SJCRH30 (cell line): Measurements from ENCODE around the gene GLIS2. TPM values are rescaled to one million over a fixed set of nuclear protein-coding genes. Genes with fewer than 3 reads are reported as not detected.

Experiments used
- DNase-seq, 2 experiments: peaks; one replicate each; pipeline ENCODE4 v3.0.0-alpha.2; 2015 to 2020
- H3K27ac ChIP-seq: fragments of 250-450 bp; sonication (Bioruptor Pico); 2 replicates; pipeline ENCODE4 v1.5.1; 2020; ENCODE audit warnings: mild to moderate bottlenecking, moderate library complexity
- H3K27me3 ChIP-seq: fragments of 250-450 bp; sonication (Bioruptor Pico); 2 replicates; pipeline ENCODE4 v1.5.1; 2020; ENCODE audit warnings: mild to moderate bottlenecking, moderate library complexity
- H3K36me3 ChIP-seq: fragments of 250-450 bp; sonication (Bioruptor Pico); 2 replicates; pipeline ENCODE4 v1.5.1; 2020; ENCODE audit warnings: mild to moderate bottlenecking, moderate library complexity
- H3K4me1 ChIP-seq: fragments of 250-450 bp; sonication (Bioruptor Pico); 2 replicates; pipeline ENCODE4 v1.5.1; 2020; ENCODE audit warnings: mild to moderate bottlenecking, moderate library complexity
- H3K4me3 ChIP-seq: fragments of 250-450 bp; sonication (Bioruptor Pico); 2 replicates; pipeline ENCODE4 v1.5.1; 2020; ENCODE audit warnings: mild to moderate bottlenecking, moderate library complexity
- H3K9me3 ChIP-seq: fragments of 250-450 bp; sonication (Bioruptor Pico); replicated peaks from 2 replicates; pipeline ENCODE4 v1.5.1; 2020; ENCODE audit warnings: mild to moderate bottlenecking, moderate library complexity
- total RNA-seq: library from RNA; depleted of rRNA; stranded (reverse); fragments of >200 nt; shearing (Covaris generic); gene quantifications from 2 replicates; pipeline ENCODE4 v1.2.3, GENCODE V29; 2014

GLIS2 gene
- total RNA-seq, 1 experiment from 2014 or later: 1.6 TPM

DNA sequence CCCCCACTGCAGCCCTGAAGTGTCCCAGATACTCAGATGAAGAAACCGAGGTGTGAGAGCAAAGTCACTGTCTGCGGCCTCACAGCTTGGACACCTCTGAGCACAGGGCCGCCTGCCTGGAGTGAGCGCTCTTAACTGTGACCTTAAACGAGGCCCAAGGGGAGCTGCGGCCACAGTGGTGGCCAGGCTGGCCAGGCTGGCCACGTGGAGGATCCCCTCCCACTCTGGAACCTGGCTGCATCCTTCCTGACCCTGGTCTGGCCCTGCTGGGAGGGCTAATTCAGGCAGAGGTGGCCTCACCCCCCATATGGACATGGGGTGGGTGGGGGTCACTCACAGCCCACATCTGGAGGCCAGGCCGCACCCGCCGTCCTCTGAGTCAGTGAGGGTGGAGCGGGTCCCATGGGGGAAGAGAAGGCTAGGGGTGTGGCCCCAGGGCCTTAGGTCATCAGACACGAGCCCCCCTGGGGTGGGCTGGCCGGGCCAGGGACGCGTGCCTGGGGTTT lies 62.3 kb downstream of the GLIS2 start:
- no peak overlapping the region for H3K27ac ChIP-seq
- H3K4me3 ChIP-seq: no peak overlapping the region
- H3K36me3 ChIP-seq: no peaks in the 10 kb centered on the region
- peaks cover 13% of the 10 kb centered on the region for H3K4me1 ChIP-seq
- DNase-seq: no peak
- no peaks in the 10 kb centered on the region for H3K9me3 ChIP-seq
- no peaks in the 10 kb centered on the region for H3K27me3 ChIP-seq

DNA sequence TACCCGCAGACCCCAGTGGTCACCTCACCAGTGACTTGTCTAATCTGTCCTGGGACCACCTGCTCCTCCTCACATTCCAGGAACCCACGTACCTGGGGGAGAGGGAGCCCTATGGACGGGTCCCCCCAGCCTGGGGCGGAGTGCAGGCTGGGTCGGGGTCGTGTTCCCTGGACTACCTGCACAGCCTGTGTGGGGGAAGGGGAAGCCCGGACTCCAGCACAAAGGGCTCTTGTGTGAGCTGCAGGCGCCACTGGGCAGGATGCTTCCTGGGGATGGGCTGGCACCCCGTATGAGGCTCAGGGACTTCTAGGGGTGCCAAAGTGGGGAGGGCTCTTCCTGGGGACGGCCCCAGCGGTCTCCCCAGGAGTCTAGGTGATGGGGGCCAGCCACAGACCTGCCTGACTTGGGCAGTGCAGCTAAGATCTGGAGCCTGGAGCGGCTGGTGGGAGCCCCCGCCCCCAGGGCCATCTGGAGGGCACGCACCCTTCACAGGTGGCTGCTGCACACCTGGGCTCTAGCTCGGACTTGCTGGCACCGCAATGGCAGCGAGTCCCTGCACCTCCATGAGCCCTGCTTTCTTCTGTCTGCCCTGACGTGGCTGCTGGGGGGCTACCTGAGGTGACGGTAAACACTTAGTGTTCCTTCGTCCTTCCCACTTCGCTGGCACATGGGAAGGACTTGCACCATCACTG lies 63.3 kb downstream of the GLIS2 start:
- Histone ChIP-seq H3K36me3 (no peaks in the 10 kb centered on the region), H3K27me3 (no peaks in the 10 kb centered on the region), H3K4me1 (peaks cover 6% of the 10 kb centered on the region), H3K4me3 (no peak overlapping the region), H3K27ac (no peak overlapping the region), H3K9me3 (no peaks in the 10 kb centered on the region)
- no peak for DNase-seq

GRCh38 chr16:4380119-4381063 lies 64.5 kb downstream of the GLIS2 start:
- Histone ChIP-seq H3K27ac (no peak overlapping the region), H3K36me3 (no peaks in the 10 kb centered on the region), H3K27me3 (no peaks in the 10 kb centered on the region), H3K9me3 (no peaks in the 10 kb centered on the region), H3K4me3 (no peak overlapping the region), H3K4me1 (no peaks in the 10 kb centered on the region; the same call in 1 of the 2 replicates)
- DNase-seq: no peak

GRCh38 chr16:4381072-4381934 lies 65.4 kb downstream of the GLIS2 start:
- no peak for DNase-seq
- Histone ChIP-seq H3K36me3 (no peaks in the 10 kb centered on the region), H3K27me3 (no peaks in the 10 kb centered on the region), H3K9me3 (no peaks in the 10 kb centered on the region), H3K27ac (no peak overlapping the region), H3K4me3 (no peak overlapping the region), H3K4me1 (no peaks in the 10 kb centered on the region; the same call in 1 of the 2 replicates)

DNA sequence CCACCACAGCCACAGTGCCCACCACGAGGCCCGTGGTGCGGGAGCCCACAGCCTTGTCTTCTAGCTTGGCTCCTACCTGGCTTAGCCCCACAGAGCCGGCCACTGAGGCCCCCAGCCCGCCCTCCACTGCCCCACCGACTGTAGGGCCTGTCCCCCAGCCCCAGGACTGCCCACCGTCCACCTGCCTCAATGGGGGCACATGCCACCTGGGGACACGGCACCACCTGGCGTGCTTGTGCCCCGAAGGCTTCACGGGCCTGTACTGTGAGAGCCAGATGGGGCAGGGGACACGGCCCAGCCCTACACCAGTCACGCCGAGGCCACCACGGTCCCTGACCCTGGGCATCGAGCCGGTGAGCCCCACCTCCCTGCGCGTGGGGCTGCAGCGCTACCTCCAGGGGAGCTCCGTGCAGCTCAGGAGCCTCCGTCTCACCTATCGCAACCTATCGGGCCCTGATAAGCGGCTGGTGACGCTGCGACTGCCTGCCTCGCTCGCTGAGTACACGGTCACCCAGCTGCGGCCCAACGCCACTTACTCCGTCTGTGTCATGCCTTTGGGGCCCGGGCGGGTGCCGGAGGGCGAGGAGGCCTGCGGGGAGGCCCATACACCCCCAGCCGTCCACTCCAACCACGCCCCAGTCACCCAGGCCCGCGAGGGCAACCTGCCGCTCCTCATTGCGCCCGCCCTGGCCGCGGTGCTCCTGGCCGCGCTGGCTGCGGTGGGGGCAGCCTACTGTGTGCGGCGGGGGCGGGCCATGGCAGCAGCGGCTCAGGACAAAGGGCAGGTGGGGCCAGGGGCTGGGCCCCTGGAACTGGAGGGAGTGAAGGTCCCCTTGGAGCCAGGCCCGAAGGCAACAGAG lies 66.3 kb downstream of the GLIS2 start:
- Histone ChIP-seq H3K27me3 (no peaks in the 10 kb centered on the region), H3K4me1 (no peaks in the 10 kb centered on the region), H3K27ac (no peak overlapping the region), H3K36me3 (no peaks in the 10 kb centered on the region), H3K9me3 (no peaks in the 10 kb centered on the region), H3K4me3 (no peak overlapping the region)
- DNase-seq: no peak

DNA sequence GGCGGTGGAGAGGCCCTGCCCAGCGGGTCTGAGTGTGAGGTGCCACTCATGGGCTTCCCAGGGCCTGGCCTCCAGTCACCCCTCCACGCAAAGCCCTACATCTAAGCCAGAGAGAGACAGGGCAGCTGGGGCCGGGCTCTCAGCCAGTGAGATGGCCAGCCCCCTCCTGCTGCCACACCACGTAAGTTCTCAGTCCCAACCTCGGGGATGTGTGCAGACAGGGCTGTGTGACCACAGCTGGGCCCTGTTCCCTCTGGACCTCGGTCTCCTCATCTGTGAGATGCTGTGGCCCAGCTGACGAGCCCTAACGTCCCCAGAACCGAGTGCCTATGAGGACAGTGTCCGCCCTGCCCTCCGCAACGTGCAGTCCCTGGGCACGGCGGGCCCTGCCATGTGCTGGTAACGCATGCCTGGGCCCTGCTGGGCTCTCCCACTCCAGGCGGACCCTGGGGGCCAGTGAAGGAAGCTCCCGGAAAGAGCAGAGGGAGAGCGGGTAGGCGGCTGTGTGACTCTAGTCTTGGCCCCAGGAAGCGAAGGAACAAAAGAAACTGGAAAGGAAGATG lies 67.0 kb downstream of the GLIS2 start:
- Histone ChIP-seq H3K9me3 (no peaks in the 10 kb centered on the region), H3K36me3 (no peaks in the 10 kb centered on the region), H3K27me3 (no peaks in the 10 kb centered on the region), H3K4me3 (no peak overlapping the region), H3K27ac (no peak overlapping the region), H3K4me1 (peaks cover 3% of the 10 kb centered on the region; the same call in 1 of the 2 replicates)
- no peak for DNase-seq

DNA sequence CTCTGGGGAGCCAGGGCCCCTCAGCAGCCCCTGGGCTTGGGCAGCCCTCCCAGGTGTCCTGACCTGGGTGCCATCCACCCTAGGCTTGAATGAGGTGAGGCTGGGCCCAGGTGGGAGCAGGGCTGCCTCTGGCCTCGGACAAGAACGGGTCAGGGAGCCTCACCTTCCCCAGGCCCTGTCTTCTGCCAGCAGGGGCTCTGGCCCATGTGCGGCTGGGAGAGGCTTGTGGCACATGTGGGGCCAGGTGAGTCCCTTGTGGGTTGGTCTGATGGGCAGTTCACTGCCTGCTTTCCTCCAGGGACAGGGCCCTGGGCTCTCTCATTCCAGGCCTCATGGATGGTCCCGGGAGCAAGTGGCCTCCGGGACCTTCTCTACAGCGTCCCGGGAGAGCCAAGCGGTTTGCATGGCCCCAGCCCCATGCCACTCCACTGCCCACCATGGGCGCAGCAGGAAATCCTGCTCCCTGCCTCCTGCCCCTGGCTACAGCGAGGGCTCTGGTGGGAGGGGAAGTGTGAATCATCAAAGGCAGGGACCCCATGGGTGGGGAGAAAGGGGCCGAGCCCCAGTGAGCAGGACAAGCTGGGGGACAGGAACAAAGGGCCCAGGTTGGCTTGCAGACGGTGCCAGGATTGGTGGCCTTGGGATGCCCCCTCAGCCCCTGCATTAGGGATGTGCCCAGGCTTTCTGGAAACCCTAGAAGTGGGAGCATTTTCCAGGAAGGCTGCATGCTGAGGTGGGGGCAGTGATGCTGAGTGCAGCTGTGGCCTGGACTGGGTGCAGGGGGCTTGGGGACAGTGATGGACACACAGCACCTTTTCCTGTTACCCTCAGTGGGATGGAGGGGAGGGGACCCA lies 68.0 kb downstream of the GLIS2 start:
- no peak for DNase-seq
- H3K27me3 ChIP-seq: no peaks in the 10 kb centered on the region
- H3K36me3 ChIP-seq: no peaks in the 10 kb centered on the region
- H3K4me1 ChIP-seq: peaks cover 11% of the 10 kb centered on the region; the same call in 1 of the 2 replicates
- H3K4me3 ChIP-seq: no peak overlapping the region
- no peaks in the 10 kb centered on the region for H3K9me3 ChIP-seq
- H3K27ac ChIP-seq: no peak overlapping the region

GRCh38 chr16:4384509-4384942 lies 68.7 kb downstream of the GLIS2 start:
- H3K9me3 ChIP-seq: no peaks in the 10 kb centered on the region
- H3K27me3 ChIP-seq: no peaks in the 10 kb centered on the region
- H3K4me1 ChIP-seq: peaks cover 18% of the 10 kb centered on the region
- no peak overlapping the region for H3K27ac ChIP-seq
- no peak overlapping the region for H3K4me3 ChIP-seq
- no peak for DNase-seq
- H3K36me3 ChIP-seq: no peaks in the 10 kb centered on the region

DNA sequence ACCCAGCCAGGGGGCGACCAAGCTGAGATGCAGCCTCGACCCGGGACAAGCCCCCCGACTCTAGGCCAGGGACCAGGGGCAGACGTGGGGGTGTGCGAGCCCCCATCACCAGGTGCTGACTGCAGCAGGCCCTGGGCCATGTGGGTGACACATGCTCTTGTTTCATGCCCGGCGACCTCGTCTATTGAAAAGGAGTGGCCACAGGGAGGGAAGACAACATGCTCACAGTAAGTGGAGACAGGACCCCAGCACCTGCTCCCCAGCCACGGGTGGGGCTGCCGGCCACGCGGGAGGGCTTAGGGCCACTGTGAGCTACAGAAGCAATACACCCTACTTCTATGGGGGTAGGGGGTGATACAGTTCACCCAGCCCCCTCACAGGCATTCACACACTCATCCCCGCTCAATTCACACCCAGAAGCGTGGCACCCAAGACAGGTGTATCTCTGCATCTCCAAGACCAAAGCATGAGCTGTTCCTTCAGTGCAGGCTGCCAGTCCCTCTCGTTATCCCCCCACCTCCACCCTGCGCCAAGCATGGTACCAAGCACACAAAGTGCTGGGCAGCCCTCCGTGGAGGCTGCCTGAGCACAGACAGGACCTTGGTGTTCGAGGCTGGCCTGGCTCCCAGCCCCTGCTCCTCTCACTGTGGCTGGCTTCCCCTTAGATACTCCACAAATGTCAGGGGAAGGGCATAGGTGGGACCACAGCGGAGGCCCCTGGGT lies 69.4 kb downstream of the GLIS2 start:
- no peak for DNase-seq
- H3K27me3 ChIP-seq: no peaks in the 10 kb centered on the region
- peaks cover 23% of the 10 kb centered on the region for H3K4me1 ChIP-seq
- no peak overlapping the region for H3K27ac ChIP-seq
- H3K4me3 ChIP-seq: no peak overlapping the region
- H3K36me3 ChIP-seq: no peaks in the 10 kb centered on the region; the same call in 1 of the 2 replicates
- no peaks in the 10 kb centered on the region for H3K9me3 ChIP-seq

- DNase-seq: no peak
- H3K9me3 ChIP-seq: no peaks in the 10 kb centered on the region
- H3K27me3 ChIP-seq: no peaks in the 10 kb centered on the region
- no peaks in the 10 kb centered on the region; the same call in 1 of the 2 replicates for H3K36me3 ChIP-seq
- H3K27ac ChIP-seq: no peak overlapping the region
- H3K4me1 ChIP-seq: peaks cover 26% of the 10 kb centered on the region
- no peak overlapping the region for H3K4me3 ChIP-seq
Observed at GRCh38 chr16:4385789-4386450, 70.1 kb downstream of the GLIS2 start.

- no peaks in the 10 kb centered on the region; the same call in 1 of the 2 replicates for H3K36me3 ChIP-seq
- no peak overlapping the region for H3K27ac ChIP-seq
- no peaks in the 10 kb centered on the region for H3K27me3 ChIP-seq
- no peak overlapping the region for H3K4me3 ChIP-seq
- H3K4me1 ChIP-seq: peaks cover 26% of the 10 kb centered on the region
- no peak for DNase-seq
- H3K9me3 ChIP-seq: no peaks in the 10 kb centered on the region
Observed at GRCh38 chr16:4386451-4386805, 70.6 kb downstream of the GLIS2 start.
